Activated effector memory CD4-positive, alpha-beta T cell treated with anti-CD3 and anti-CD28 coated beads, Interleukin-2, amount 50 U/mL, for 16 hours (primary cell): Measurements from ENCODE around the gene WWP2.
"Not testable (repeated sequence)": the region's sequence is repeated elsewhere in the genome, so short reads cannot be mapped to it uniquely, and the experiment has no call there.

ENCODE experiments used
- DNase-seq: peaks from one replicate; pipeline ENCODE4 v3.0.0-alpha.2; 2020

WWP2 gene

DNA sequence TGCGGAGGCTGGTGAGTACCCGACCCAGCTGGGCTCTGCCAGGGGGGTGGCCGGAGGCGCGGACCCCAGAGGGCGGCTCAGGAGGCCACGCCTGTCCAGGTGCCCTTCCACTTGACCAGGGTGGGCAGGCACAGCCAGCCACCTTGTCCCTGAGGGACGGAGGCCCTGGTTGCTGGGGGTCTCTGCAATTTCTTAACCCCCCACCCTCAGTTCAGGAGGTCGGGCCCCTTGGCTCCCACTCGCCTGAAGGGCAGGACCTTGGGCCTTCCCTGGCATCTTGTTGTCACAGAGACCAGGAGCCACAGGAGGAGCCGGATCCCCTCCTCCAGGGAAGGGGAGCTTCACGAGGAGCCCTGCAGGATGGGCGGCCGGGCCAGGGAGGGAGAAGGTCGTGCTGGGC lies 190.0 kb downstream of the WWP2 start:
- DNase-seq, result not testable (repeated sequence)

GRCh38 chr16:69952572-69953355 lies 190.6 kb downstream of the WWP2 start:
- DNase-seq, result not testable (repeated sequence)

DNA sequence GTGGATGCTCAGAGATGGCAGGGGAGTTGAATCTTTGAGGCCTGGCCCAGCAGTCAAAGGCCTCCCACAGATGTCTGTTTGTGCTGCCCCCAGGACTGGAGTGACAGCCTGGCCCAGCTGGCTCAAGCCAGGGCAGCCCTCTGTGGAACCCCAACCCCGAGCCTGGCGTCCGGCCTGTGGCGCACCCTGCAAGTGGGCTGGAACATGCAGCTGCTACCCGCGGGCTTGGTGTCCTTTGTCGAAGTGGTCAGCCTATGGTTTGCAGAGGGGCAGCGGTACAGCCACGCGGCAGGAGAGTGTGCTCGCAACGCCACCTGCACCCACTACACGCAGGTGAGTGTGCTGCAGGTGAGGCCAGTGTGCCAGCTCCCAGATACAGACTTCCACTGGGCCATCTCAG lies 192.1 kb downstream of the WWP2 start:
- not testable (repeated sequence) for DNase-seq

GRCh38 chr16:69963312-69963711 lies 201.2 kb downstream of the WWP2 start:
- DNase-seq, result not testable (repeated sequence)

GRCh38 chr16:69964960-69965660 lies 203.0 kb downstream of the WWP2 start:
- not testable (repeated sequence) for DNase-seq

GRCh38 chr16:69965661-69966054 lies 203.5 kb downstream of the WWP2 start:
- not testable (repeated sequence) for DNase-seq

DNA sequence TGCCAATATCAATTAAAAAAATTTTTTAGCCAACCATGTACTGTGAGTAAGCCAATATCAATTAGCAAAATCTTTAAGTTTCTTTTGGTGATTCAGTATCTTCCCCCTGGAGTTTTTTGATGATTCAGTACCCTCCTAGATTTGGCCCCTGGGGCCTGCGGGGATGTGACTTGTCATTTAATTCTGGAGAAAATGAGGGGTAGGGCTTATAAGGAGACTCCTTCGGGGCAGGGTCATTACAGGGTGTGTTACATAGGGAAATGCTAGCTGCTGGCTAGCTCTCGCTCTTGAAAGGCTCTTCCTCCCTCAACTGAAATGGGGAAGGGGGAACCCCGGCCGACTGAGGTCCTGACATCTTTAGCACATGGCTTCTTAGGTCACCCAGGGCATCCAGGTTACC lies 205.6 kb downstream of the WWP2 start:
- not testable (repeated sequence) for DNase-seq

- DNase-seq, result not testable (repeated sequence)
Measured at GRCh38 chr16:69968125-69968524, 206.0 kb downstream of the WWP2 start.

- DNase-seq, result not testable (repeated sequence)
Measured at GRCh38 chr16:69969657-69970056, 207.5 kb downstream of the WWP2 start.

- not testable (repeated sequence) for DNase-seq
Measured at GRCh38 chr16:69972120-69972519, 210.0 kb downstream of the WWP2 start.

DNA sequence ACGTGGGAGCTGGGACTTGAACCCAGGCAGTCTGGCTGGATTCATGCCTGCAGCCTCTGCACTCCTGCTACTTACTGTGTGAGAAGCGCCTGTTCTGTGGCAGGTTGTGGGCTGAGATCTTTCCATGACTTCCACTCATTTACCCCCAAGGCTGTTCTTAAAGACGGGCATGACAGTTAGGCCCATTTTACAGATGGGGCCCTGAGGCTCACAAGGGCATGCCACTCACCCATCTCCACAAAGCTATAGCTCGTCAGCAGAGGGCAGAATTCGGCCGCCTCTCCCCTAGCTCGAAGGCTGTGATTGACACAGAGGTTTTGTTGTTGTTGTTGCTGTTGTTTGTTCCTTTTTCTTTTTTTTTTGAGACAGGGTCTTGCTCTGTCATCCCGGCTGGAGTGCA lies 210.8 kb downstream of the WWP2 start:
- not testable (repeated sequence) for DNase-seq

GRCh38 chr16:69985196-69985595 lies 223.1 kb downstream of the WWP2 start:
- DNase-seq, result not testable (repeated sequence)
